Fibroblast of mammary gland (primary cell): Measurements from ENCODE around the gene DUOXA2.

ENCODE experiments used
- DNase-seq: peaks from one replicate; pipeline ENCODE4 v3.0.0-alpha.2; 2010; ENCODE audit warnings: low read depth
- H3K4me3 ChIP-seq: 2 replicates; pipeline ENCODE4 v1.5.1; 2011; ENCODE audit warnings: low read depth, mild to moderate bottlenecking, low read length, moderate library complexity; ENCODE audit not compliant: control insufficient read depth
- TF ChIP-seq, protein P1 (sequence below): conservative IDR thresholded peaks from 2 replicates; pipeline ENCODE4 v1.5.1; 2011; ENCODE audit warnings: low read depth, low read length, inconsistent platforms; ENCODE audit not compliant: control insufficient read depth, insufficient read depth

The DUOXA2 gene

DNA sequence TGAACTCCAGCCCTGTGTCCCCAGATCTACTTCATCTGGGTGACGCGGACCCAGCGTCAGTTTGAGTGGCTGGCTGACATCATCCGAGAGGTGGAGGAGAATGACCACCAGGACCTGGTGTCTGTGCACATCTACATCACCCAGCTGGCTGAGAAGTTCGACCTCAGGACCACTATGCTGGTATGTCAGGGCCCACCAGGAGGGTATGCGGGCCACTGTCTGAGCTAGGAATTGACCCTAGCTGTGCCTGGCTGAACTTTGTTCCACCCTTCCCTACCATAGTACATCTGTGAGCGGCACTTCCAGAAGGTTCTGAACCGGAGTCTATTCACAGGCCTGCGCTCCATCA lies 49.4 kb downstream of the DUOXA2 start:
- no peak overlapping the region for H3K4me3 ChIP-seq
- no peak for DNase-seq
- TF ChIP-seq, protein P1, sequence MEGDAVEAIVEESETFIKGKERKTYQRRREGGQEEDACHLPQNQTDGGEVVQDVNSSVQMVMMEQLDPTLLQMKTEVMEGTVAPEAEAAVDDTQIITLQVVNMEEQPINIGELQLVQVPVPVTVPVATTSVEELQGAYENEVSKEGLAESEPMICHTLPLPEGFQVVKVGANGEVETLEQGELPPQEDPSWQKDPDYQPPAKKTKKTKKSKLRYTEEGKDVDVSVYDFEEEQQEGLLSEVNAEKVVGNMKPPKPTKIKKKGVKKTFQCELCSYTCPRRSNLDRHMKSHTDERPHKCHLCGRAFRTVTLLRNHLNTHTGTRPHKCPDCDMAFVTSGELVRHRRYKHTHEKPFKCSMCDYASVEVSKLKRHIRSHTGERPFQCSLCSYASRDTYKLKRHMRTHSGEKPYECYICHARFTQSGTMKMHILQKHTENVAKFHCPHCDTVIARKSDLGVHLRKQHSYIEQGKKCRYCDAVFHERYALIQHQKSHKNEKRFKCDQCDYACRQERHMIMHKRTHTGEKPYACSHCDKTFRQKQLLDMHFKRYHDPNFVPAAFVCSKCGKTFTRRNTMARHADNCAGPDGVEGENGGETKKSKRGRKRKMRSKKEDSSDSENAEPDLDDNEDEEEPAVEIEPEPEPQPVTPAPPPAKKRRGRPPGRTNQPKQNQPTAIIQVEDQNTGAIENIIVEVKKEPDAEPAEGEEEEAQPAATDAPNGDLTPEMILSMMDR = no peak

DNA sequence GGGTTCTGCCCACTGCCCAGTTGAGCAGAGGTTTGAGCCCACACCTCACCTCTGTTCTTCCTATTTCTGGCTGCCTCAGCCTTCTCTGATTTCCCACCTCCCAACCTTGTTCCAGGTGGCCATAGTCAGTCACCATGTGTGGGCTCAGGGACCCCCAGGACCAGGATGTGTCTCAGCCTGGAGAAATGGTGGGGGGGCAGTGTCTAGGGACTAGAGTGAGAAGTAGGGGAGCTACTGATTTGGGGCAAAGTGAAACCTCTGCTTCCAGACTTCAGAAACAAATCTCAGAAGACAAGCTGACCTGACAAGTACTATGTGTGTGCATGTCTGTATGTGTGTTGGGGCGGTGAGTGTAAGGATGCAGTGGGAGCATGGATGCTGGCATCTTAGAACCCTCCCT lies 50.8 kb downstream of the DUOXA2 start:
- no peak overlapping the region for H3K4me3 ChIP-seq
- TF ChIP-seq, protein P1 = no peak
- no peak for DNase-seq

DNA sequence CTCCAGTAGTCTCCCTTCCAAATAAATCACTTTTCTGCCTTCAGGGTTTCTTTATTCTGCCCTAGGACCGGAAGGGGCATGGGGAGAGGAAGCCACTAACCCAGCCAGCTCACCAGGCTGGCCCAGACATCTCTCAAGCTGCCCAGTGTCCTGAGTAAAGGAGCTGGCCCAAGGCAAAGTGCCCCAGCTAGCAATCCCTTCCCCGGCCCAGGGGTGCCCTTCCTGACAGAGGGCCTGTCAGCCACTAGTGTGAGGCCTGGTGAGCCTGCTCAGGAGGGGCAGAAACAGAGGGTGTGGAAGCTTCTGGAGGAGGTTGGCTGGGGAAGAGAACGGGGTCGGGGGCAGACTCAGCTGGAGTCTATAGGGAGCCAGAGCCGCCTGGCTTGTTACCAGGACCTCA lies 51.4 kb downstream of the DUOXA2 start:
- H3K4me3 ChIP-seq = no peak overlapping the region
- no peak for DNase-seq

DNA sequence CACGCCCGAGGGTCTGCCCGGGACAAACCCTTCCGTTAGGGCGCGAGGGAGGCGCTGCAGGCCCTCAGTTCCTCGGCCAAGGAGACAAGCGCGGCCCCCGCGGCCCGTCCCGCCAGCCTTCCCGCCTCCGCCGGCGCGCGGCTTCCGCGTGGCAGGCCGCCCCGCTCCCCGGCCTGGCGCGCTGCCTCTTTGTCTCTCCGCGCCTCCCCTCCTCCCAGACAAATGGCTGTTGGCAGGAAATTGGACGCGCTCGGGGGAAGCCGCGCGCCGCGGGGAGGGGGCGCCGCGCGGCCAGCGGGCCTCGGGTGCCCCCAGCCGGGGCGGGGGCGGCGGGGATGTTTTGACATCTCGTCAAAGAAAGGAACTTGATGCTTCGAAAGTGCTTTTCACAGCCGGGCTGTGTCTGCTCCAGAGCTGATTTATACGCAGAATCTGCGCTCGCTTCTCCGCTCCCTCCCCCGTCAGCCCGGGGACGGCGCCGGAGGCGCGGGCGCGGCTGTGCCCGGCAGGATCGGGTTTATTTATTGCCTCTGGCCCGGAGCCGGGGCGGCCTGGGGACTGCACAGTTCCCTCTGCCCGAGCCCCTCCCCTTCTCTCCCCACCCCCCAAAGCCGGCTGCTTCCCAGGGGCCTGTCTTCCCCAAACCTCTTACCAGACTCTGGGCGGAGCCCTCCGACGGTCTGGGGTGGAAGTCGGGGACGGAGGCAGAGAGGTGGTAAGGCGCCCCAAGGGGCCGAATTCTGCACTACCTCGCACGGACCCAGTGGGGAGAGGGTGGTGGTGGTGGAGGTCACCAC lies 52.9 kb downstream of the DUOXA2 start:
- DNase-seq = peak; percentile 77
- TF ChIP-seq, protein P1 = peak; percentile 57
- H3K4me3 ChIP-seq = peak overlapping the region; percentile 54

More for the DNA sequence above, 51.4 kb downstream of the DUOXA2 start:
- TF ChIP-seq, protein P1 = no peak

DNA sequence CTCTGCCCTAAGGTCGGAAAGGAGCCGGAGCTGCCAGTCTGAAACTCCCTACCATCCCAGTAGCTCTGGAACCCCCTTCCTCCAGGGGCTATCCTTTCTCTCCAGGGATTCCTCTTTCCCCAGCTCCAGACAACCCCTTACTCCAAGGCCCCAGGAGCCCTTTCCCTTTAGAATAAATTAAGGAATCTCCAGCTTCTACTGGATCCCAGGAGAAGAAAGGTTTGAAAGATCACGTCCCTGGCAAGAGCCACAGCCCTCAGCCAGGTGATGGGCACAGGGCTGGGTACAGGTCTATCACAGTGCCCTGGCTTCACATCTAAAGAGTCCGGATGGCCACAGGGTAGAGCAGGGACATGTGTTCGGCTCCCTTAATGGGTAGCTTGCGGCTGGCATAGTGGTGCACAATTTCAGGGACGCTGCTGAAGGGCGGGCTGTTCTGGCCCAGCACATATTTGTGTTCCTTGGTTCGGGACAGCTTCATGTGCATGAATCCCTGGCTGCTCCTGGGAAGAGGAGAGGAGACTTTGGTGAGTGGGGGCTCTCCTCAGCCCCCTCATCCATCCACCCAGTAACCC lies 53.6 kb downstream of the DUOXA2 start:
- TF ChIP-seq, protein P1 = no peak
- H3K4me3 ChIP-seq = peak overlapping the region; percentile 54

More for the DNA sequence above, 53.6 kb downstream of the DUOXA2 start:
- no peak for DNase-seq
